ENCODE results near the gene ZNF79.

Gene ZNF79

GRCh38 chr9:127423934-127424675 is at the start of gene ZNF79:
TSS of gene ZNF79 (plus strand) at chr9:127424382. CDS start at chr9:127424788, 406 bp downstream.
- DNase-seq = peak in 1 of 2 experiments; percentile 78

DNA sequence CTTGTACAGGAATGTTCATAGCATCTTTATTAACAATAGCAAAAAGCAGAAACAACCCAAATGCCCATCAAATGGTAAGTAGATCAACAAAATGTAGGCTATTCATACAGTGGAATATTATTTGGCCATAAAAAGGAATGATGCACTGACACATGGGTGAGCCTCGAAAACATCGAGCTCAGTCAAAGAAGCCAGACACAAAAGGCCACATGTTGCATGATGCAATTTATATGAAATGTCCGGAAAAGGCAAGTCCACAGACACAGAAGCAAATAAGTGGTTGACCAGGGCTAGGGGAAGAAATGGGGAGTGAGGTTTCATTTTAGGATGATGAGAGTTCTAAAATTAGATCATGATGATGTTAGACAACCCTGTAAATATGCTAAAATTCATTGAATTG is 43.7 kb upstream of the ZNF79 start:
- no peak for DNase-seq

- no peak for DNase-seq
Observed at GRCh38 chr9:127382541-127382940, 41.6 kb upstream of the ZNF79 start.

DNA sequence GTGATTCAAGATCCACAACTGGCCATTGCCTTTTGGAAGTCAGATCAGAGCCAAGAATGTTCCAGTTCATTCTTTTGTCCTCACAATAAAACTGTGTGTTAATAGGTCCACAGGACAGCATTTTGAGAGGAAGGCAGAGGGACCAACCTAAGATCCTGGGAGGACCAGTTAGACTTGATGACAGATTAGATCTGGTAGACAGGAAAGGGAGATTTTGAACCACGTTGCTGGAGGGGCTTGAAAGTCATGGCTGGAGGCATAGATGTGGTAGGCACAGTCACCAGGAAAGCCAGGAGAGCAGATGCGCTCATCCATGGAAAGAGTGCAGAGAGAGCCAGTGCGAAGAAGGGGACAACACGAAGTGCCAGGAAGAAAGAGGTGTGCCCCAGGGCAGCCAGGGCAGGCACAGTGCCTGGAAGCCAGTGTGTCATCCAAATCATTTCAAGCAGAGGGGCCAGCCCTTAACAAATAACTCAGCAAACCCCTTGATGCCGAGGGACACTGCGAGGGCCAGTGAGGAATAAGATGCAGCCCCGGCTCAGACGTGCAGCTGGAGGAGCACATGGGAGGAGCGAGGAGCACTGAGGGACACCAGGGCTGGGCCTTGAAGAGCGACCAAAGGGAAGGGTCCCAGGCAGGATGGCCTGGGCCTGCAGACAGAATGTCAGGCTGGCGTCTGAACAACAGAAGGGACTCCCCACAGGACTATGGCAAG is 40.0 kb upstream of the ZNF79 start:
- DNase-seq = no peak

- no peak for DNase-seq
Observed at GRCh38 chr9:127384901-127385300, 39.3 kb upstream of the ZNF79 start.

- no peak for DNase-seq
Observed at GRCh38 chr9:127386249-127386648, 37.9 kb upstream of the ZNF79 start.

- DNase-seq = no peak
Observed at GRCh38 chr9:127386981-127387380, 37.2 kb upstream of the ZNF79 start.

DNA sequence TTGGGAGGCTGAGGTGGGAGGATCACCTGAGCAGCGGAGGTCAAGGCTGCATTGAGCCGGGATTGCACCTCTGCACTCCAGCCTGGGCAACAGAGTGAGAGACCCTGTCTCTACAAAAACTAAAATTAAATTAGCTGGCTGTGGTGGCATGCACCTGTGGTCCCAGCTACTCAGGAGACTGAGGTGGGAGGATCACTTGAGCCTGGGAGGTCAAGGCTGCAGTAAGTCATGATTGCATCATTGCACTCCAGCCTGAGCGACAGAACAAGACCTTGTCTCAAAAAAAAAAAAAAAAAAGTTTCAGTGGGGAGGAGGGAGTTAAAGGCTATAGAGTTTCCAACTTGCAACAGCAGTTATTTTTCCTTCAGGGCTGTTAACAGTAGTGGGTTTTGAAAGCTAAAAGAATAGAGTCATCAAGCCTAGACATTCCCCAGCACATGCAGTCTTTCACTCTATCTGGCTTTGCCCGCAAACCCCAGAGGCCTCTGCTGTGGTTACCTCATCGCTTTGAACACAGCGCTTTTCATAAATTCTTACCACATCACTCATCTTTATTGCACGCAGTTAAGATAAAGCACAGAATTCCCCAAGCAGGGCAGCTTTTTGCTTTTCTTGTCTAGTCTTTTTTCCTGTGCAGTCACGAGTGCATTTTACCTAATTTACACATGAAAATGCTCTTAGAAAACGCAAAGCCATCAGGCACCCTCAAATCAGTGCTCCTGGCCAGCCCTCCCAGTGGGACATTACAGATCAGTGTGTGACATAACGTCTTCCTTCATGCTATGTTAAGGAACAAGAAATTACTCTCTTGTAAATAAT is 35.9 kb upstream of the ZNF79 start:
- DNase-seq = no peak

GRCh38 chr9:127388856-127389238 is 35.3 kb upstream of the ZNF79 start:
- DNase-seq = no peak

DNA sequence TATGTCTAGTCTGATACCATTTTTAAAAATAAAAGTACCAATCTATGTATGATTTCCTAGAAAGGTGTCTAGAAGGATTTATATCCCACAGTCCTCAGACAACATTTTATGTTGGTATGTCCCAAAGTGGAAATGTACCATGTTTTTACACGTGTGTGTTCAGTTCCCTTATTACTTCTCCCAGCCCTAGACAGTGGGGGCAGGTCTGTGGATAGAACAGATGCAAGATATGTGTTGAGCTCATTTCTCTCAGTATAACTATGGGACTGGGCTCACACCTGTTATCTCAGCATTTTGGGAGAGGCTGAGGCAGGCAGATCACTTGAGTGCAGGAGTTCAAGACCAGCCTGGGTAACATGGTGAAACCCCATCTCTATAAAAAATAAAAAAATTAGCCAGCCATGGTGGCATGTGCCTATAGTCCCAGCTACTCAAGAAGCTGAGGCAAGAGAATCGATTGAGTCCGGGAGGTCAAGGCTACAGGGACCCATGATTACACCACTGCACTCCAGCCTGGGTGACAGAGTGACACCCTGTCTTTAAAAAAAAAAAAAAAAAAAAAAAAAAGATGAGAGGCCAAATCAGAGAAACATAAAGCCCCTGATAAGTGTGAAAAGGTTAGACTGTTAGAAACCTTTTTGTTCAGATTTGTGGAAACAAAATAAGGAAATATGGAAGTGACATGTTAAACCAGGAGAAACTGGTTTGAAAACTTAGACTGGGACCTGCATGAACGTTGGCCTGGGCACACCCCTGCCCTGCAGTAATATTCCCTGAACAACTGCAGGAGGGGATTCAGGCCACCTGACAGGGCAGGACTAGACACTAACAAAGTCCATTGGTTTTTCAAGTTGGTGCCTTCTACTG is 34.6 kb upstream of the ZNF79 start:
- DNase-seq = no peak

DNA sequence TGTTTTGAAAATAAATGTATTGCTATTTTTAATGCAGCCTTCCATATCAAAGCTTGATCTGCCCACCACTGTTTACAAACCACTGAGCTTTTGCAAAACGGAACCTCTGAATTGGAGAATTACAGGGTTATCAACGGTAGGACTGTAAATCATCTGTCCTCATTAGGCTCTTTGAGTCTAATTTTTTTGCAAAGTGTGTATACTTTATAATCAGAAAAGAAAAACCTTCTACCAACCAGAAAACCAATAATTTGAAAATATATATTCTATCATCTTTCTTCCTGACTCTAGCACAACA is 34.0 kb upstream of the ZNF79 start:
- no peak for DNase-seq

- no peak for DNase-seq
Observed at GRCh38 chr9:127390563-127390962, 33.6 kb upstream of the ZNF79 start.

- DNase-seq = no peak
Observed at GRCh38 chr9:127392166-127392565, 32.0 kb upstream of the ZNF79 start.

DNA sequence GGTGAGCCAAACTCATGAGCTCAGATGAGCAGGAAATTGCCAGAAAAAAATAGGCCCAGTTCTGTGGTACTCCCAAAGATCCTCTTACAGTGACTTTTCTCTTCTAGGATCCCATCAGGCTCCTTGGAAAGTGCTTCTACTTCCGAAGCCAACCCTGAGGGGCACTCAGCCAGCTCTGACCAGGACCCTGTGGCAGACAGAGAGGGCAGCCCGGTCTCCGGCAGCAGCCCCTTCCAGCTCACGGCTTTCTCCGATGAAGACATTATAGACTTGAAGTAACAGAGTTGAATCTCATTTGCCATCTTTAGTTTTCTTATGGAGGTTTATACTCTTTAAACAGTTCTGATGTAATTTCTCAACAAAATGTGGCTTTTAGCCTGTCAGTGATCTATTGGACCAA is 31.2 kb upstream of the ZNF79 start:
- no peak for DNase-seq

- DNase-seq = no peak
Observed at GRCh38 chr9:127393645-127394044, 30.5 kb upstream of the ZNF79 start.

DNA sequence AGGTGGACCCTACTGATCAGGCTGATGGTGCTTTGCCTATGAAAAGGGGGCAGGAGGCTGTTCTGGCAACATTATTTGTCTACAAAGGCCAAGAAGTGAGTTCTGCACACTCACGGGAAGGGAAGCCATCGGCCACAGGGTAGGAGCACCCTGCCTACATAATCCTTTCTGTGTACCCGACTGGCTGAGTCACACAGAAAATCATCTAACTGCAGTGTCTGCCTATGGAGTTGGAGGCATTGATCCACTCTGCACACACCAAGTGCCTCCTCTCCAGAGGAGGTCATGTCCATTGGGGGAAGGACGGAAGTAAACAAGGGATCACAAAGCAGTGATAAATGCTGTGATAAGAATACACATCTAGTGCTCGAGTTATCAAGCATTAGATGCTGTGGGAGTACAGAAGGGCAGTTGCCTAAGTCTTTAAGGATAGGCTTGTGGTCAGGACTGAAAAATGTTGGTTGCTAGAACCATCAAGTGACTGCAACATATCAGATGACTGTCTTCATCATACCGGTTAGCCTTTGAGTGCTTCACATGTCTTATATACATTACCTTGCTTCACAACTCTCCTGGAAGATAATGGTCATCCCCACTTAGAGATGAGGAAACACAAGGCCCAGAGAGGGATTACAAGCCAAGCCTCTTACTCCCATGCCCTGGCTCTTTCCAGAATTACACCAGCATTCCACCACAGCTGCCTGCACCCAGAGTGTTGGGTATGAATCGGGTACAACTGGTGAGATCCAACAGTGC is 28.5 kb upstream of the ZNF79 start:
- DNase-seq = no peak

- DNase-seq = no peak
Observed at GRCh38 chr9:127396253-127396807, 27.9 kb upstream of the ZNF79 start.

DNA sequence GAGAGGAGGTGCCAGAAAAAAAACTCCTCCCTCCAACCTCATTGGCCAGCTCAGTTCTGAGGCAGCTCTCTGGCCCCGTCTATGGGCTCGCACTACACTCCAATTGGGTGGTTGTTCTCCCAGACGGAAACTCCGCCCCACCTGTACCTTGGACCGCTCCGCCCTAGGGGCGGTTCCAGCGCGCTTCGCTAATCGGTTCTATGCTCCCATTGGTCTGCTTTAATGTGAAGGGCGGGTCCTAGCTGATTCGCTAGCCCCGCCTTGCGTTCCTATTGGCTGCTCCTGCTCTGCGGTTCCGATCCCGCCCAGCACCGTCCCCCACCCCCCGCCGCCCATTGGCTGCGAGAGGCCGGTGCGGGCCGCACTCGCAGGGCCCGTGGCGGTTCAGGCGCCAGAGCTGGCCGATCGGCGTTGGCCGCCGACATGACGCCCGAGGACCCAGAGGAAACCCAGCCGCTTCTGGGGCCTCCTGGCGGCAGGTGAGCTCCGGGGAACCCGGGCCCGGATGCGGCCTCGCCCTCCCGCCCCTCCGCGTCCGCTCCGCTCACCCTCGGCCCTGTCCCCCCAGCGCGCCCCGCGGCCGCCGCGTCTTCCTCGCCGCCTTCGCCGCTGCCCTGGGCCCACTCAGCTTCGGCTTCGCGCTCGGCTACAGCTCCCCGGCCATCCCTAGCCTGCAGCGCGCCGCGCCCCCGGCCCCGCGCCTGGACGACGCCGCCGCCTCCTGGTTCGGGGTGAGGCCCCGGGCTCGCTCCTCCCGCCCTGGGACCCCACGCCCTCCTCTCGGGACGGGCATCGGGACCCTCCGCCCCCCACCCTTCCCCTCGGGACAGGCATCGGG is 27.2 kb upstream of the ZNF79 start, which contains the start of gene SLC2A8:
SLC2A8 (plus strand) TSS at position 362 of the 838 bp plus-strand sequence; CDS start at position 424, 62 bp downstream.
- DNase-seq = peak; percentile 99

- DNase-seq = no peak
Observed at GRCh38 chr9:127397646-127398274, 26.4 kb upstream of the ZNF79 start.

- DNase-seq = no peak
Observed at GRCh38 chr9:127398275-127398647, 25.9 kb upstream of the ZNF79 start.
